KMS-11 (cell line): Measurements from ENCODE around the gene NSUN3.
"Not testable (repeated sequence)": the region's sequence is repeated elsewhere in the genome, so short reads cannot be mapped to it uniquely, and the experiment has no call there.

ENCODE experiments used
- H2AFZ ChIP-seq: fragments of 200-600 bp; sonication (generic); 2 replicates; pipeline ENCODE4 v1.6.1; 2016; ENCODE audit warnings: antibody characterized with exemption, mixed run types, low read depth
- H3K27ac ChIP-seq: fragments of 200-600 bp; sonication (generic); 2 replicates; pipeline ENCODE4 v1.6.1; 2016; ENCODE audit warnings: mild to moderate bottlenecking, mixed run types
- H3K27me3 ChIP-seq: fragments of 200-600 bp; sonication (generic); 2 replicates; pipeline ENCODE4 v1.6.1; 2017; ENCODE audit warnings: mild to moderate bottlenecking, low read depth, mixed run types, moderate library complexity; ENCODE audit not compliant: insufficient read depth
- H3K36me3 ChIP-seq: fragments of 200-600 bp; sonication (generic); 2 replicates; pipeline ENCODE4 v1.6.1; 2017; ENCODE audit warnings: mild to moderate bottlenecking, mixed run types; ENCODE audit not compliant: insufficient read depth
- H3K4me1 ChIP-seq: fragments of 200-600 bp; sonication (generic); 2 replicates; pipeline ENCODE4 v1.6.1; 2016; ENCODE audit warnings: mild to moderate bottlenecking, low read depth, mixed run types; ENCODE audit not compliant: poor library complexity, severe bottlenecking
- H3K4me2 ChIP-seq: fragments of 200-600 bp; sonication (generic); 2 replicates; pipeline ENCODE4 v1.7.0; 2016; ENCODE audit warnings: mild to moderate bottlenecking, mixed run types
- H3K4me3 ChIP-seq: fragments of 200-600 bp; sonication (generic); IDR thresholded peaks from 2 replicates; pipeline ENCODE4 v1.6.1; 2017; ENCODE audit warnings: low read depth, low read length, mixed read lengths; ENCODE audit not compliant: insufficient read depth
- H3K79me2 ChIP-seq: fragments of 200-600 bp; sonication (generic); 2 replicates; pipeline ENCODE4 v1.6.1; 2016; ENCODE audit warnings: low read depth, mixed run types; ENCODE audit not compliant: insufficient read depth
- H3K9ac ChIP-seq: fragments of 200-600 bp; sonication (generic); 2 replicates; pipeline ENCODE4 v1.6.1; 2016; ENCODE audit warnings: mild to moderate bottlenecking, mixed run types
- H4K20me1 ChIP-seq: fragments of 200-600 bp; sonication (generic); 2 replicates; pipeline ENCODE4 v1.6.1; 2016; ENCODE audit warnings: mild to moderate bottlenecking, mixed run types; ENCODE audit not compliant: insufficient read depth
- CTCF ChIP-seq: fragments of 200-600 bp; sonication (generic); conservative IDR thresholded peaks from 2 replicates; pipeline ENCODE4 v1.6.1; 2017; ENCODE audit warnings: low read depth, mild to moderate bottlenecking, antibody characterized with exemption, low read length, moderate library complexity, mixed read lengths

The NSUN3 gene

GRCh38 chr3:94071713-94072284, 8.9 kb downstream of the NSUN3 start:
- no peak for TF ChIP-seq CTCF
- no peaks in the 10 kb centered on the region for H4K20me1 ChIP-seq
- H3K79me2 ChIP-seq = 0 out of 2 replicates have a peak, but pooled peaks cover 5% of the 10 kb centered on the region
- H3K4me3 ChIP-seq = no peak overlapping the region
- no peak overlapping the region for H3K9ac ChIP-seq
- no peaks in the 10 kb centered on the region for H3K36me3 ChIP-seq
- no peak overlapping the region for H3K27ac ChIP-seq
- H3K4me1 ChIP-seq = peaks cover 37% of the 10 kb centered on the region
- no peak overlapping the region for H2AFZ ChIP-seq
- H3K27me3 ChIP-seq = no peaks in the 10 kb centered on the region
- no peak overlapping the region for H3K4me2 ChIP-seq

GRCh38 chr3:94076055-94076454, 13.2 kb downstream of the NSUN3 start:
- Histone ChIP-seq H3K4me1 (peaks cover 13% of the 10 kb centered on the region), H3K27me3 (no peaks in the 10 kb centered on the region), H3K9ac (no peak overlapping the region), H3K36me3 (no peaks in the 10 kb centered on the region), H3K79me2 (0 out of 2 replicates have a peak, but pooled peaks cover 3% of the 10 kb centered on the region), H4K20me1 (no peaks in the 10 kb centered on the region), H2AFZ (no peak overlapping the region), H3K4me3 (no peak overlapping the region), H3K4me2 (no peak overlapping the region), H3K27ac (no peak overlapping the region)
- no peak for TF ChIP-seq CTCF

GRCh38 chr3:94080552-94080951, 17.7 kb downstream of the NSUN3 start:
- not testable (repeated sequence) for H3K9ac ChIP-seq, H2AFZ ChIP-seq, H3K79me2 ChIP-seq, H3K4me2 ChIP-seq, H3K27ac ChIP-seq, H3K27me3 ChIP-seq, H4K20me1 ChIP-seq, H3K4me3 ChIP-seq, H3K36me3 ChIP-seq
- peaks cover 18% of the 10 kb centered on the region for H3K4me1 ChIP-seq

- no peaks in the 10 kb centered on the region for H3K36me3 ChIP-seq
- no peak for TF ChIP-seq CTCF
- no peak overlapping the region for H3K4me3 ChIP-seq
These were observed 19.0 kb downstream of the NSUN3 start for GRCh38 chr3:94081884-94082283.

GRCh38 chr3:94082391-94082937, 19.6 kb downstream of the NSUN3 start:
- Histone ChIP-seq H3K79me2 (0 out of 2 replicates have a peak, but pooled peaks cover 3% of the 10 kb centered on the region), H3K27me3 (no peaks in the 10 kb centered on the region), H2AFZ (no peak overlapping the region), H3K9ac (no peak overlapping the region), H3K4me1 (peaks cover 18% of the 10 kb centered on the region), H4K20me1 (no peaks in the 10 kb centered on the region), H3K36me3 (no peaks in the 10 kb centered on the region), H3K27ac (no peak overlapping the region), H3K4me2 (peak overlapping the region; percentile 33; the same call in 1 of the 2 replicates), H3K4me3 (no peak overlapping the region)
- TF ChIP-seq CTCF = no peak

More at GRCh38 chr3:94081884-94082283, 19.0 kb downstream of the NSUN3 start:
- Histone ChIP-seq H3K4me1 (peaks cover 18% of the 10 kb centered on the region), H3K9ac (no peak overlapping the region), H3K27me3 (no peaks in the 10 kb centered on the region), H3K79me2 (0 out of 2 replicates have a peak, but pooled peaks cover 3% of the 10 kb centered on the region), H2AFZ (no peak overlapping the region), H3K27ac (no peak overlapping the region), H3K4me2 (no peak overlapping the region), H4K20me1 (no peaks in the 10 kb centered on the region)
